Kidney tubule cell (primary cell): Measurements from ENCODE around the gene NHLH2.
A peak's percentile ranks its signal among the peaks of the same experiment; 100 is the strongest.

ENCODE experiments used
- DNase-seq: peaks from one replicate; pipeline ENCODE4 v3.0.0-alpha.2; 2018; ENCODE audit warnings: low spot score

NHLH2 gene

GRCh38 chr1:115838431-115839028 lies 2.4 kb downstream of the NHLH2 start:
- DNase-seq, result no peak

- DNase-seq, result no peak
These were observed 3.0 kb downstream of the NHLH2 start for GRCh38 chr1:115837740-115838421.

- no peak for DNase-seq
These were observed 3.6 kb downstream of the NHLH2 start for GRCh38 chr1:115837341-115837739.

GRCh38 chr1:115833856-115834255 lies 7.1 kb downstream of the NHLH2 start:
- DNase-seq, result no peak

- no peak for DNase-seq
These were observed 8.3 kb downstream of the NHLH2 start for GRCh38 chr1:115832651-115833050.

- DNase-seq, result no peak
These were observed 10.0 kb downstream of the NHLH2 start for GRCh38 chr1:115830963-115831362.

- DNase-seq, result no peak
These were observed 11.0 kb downstream of the NHLH2 start for GRCh38 chr1:115829947-115830346.

GRCh38 chr1:115829023-115829674 lies 11.8 kb downstream of the NHLH2 start:
- peak; percentile 61 for DNase-seq

- DNase-seq, result no peak
These were observed 12.6 kb downstream of the NHLH2 start for GRCh38 chr1:115828101-115829022.

- DNase-seq, result no peak
These were observed 13.4 kb downstream of the NHLH2 start for GRCh38 chr1:115827452-115828044.

- DNase-seq, result no peak
These were observed 14.3 kb downstream of the NHLH2 start for GRCh38 chr1:115826628-115827027.

- DNase-seq, result no peak
These were observed 18.8 kb downstream of the NHLH2 start for GRCh38 chr1:115822117-115822516.

GRCh38 chr1:115815694-115816093 lies 25.2 kb downstream of the NHLH2 start:
- no peak for DNase-seq

- DNase-seq, result no peak
These were observed 26.1 kb downstream of the NHLH2 start for GRCh38 chr1:115814685-115815398.

GRCh38 chr1:115813727-115814126 lies 27.2 kb downstream of the NHLH2 start:
- no peak for DNase-seq

GRCh38 chr1:115811140-115811828 lies 29.6 kb downstream of the NHLH2 start:
- DNase-seq, result no peak

GRCh38 chr1:115810609-115811008 lies 30.3 kb downstream of the NHLH2 start:
- DNase-seq, result no peak

GRCh38 chr1:115809847-115810246 lies 31.1 kb downstream of the NHLH2 start:
- no peak for DNase-seq

GRCh38 chr1:115809076-115809475 lies 31.9 kb downstream of the NHLH2 start:
- DNase-seq, result no peak

GRCh38 chr1:115807723-115808122 lies 33.2 kb downstream of the NHLH2 start:
- DNase-seq, result peak; percentile 76

GRCh38 chr1:115805597-115805996 lies 35.3 kb downstream of the NHLH2 start:
- no peak for DNase-seq
